GM11168 (cell line): Measurements from ENCODE around the gene CCDC33.

ENCODE experiments used
- in situ Hi-C: fragments of 300-500 bp; cut with MboI; formaldehyde crosslinking; loops from one replicate; pipeline ENCODE4 v1.12.0; 2022; ENCODE audit warnings: low sequenced_read_pairs; ENCODE audit not compliant: unreplicated experiment

Gene CCDC33

GRCh38 chr15:74384881-74385643 lies 148.9 kb downstream of the CCDC33 start:
- in situ Hi-C loops, result loop anchor here (5.0 kb wide), 1 partner anchor 47 kb away; the partner anchor contains the start of gene SEMA7A

- in situ Hi-C loops, result loop anchor here (5.0 kb wide), 1 partner anchor 47 kb away; the partner anchor contains the start of gene SEMA7A
These were observed 149.6 kb downstream of the CCDC33 start for GRCh38 chr15:74385733-74386132.
